ENCODE results near the gene KCNJ1. TPM values are rescaled to one million over a fixed set of nuclear protein-coding genes. Genes with fewer than 3 reads are reported as not detected.

The KCNJ1 gene
- total and polyA plus RNA-seq, 2 of the 8 experiments (the other 6 are each of a cell fraction or from before 2014, with no cell fraction given), result 0.17 to 0.23 TPM

DNA sequence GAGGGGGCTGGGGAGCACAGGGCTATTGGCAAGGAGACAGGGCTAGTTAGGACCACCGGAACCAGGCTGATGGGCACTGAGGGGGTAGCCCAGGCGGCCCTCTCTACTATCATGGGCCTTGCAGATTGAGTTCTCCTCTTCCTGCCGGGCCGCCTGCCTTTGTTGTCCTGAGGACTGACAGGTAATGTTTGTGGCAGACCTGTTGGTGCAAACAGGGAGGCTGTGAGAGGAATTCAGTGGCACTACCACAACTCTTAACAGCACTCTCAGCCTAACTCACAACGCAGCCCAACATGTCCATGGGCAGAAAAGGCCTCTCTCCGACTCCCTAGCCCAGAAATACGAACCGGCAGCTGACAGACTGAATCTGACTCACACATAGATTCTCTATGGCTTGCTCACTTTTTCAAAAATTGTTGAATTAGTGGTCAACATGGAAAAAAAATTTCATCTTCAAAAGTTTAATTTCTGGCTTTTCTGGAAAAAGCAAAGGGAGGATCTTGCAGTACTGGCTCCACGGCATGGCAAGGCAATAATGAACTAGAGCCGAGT is 35.5 kb upstream of the KCNJ1 start:
- H2BK20ac ChIP-seq (ENCODE audit: low read length), result no peak overlapping the region
- H2BK120ac ChIP-seq (replicated peaks; ENCODE audit: low read depth, low read length), result no peak overlapping the region
- FAIRE-seq, result no peak
- no peak overlapping the region for H2BK5ac ChIP-seq (ENCODE audit: low read depth, low read length)
- CTCF ChIA-PET (ENCODE audit: partially characterized antibody), result interaction anchor here (0.8 to 14.9 kb wide), 11 partner anchors 13 to 53 kb away, joined by 3 to 332 read pairs (median 5); partner anchors contain the start of genes KCNJ5 and TP53AIP1
- no peak overlapping the region for H2AFZ ChIP-seq (ENCODE audit: low read length)
- H4K91ac ChIP-seq (replicated peaks; ENCODE audit: insufficient read length, low read length), result no peak overlapping the region
- H3K36me3 ChIP-seq (ENCODE audit: control insufficient read depth in 2 of 4, insufficient read depth in 4 of 4, low read length in 3 of 4), result no peaks in the 10 kb centered on the region
- H3K4me1 ChIP-seq (replicated peaks in 1 of 4; ENCODE audit: control insufficient read depth in 3 of 4, insufficient read depth in 4 of 4, low read length in 3 of 4), result peaks cover 11 to 30% (median 23%) of the 10 kb centered on the region in 4 experiments
- H4K5ac ChIP-seq (ENCODE audit: insufficient read length, low read depth, low read length), result no peak overlapping the region
- TF ChIP-seq TAF1 (IDR thresholded peaks at IDR 0.05; ENCODE audit: low read depth, low read length) (no peak), EZH2 (IDR thresholded peaks at IDR 0.05; ENCODE audit: low read depth, low read length, severe bottlenecking) (peak; percentile 51)
- H3K4me3 ChIP-seq (ENCODE audit: extremely low read depth in 1 of 4, insufficient read depth in 2 of 4, low read depth in 3 of 4, low read length in 4 of 4), result peak overlapping the region in 3 of 4 experiments; percentile 23 to 68 (median 37); a peak in 5 of 8 replicates
- peaks cover 3 to 16% of the 10 kb centered on the region in 2 experiments for H4K20me1 ChIP-seq (replicated peaks in 1 of 2; ENCODE audit: control insufficient read depth in 1 of 2, insufficient read depth in 2 of 2, low read length in 2 of 2)
- H2BK15ac ChIP-seq (ENCODE audit: low read length), result no peak overlapping the region
- H3K4ac ChIP-seq (replicated peaks; ENCODE audit: insufficient read length, low read depth, low read length), result no peak overlapping the region
- POLR2A ChIA-PET (ENCODE audit: partially characterized antibody), result interaction anchor here (0.8 to 2.7 kb wide), 4 partner anchors 10 to 47 kb away, joined by 3 to 19 read pairs (median 10); partner anchors contain the start of gene KCNJ5
- H3K9me3 ChIP-seq (ENCODE audit: insufficient read depth in 2 of 2, low read depth in 1 of 2, low read length in 1 of 2), result no peaks in the 10 kb centered on the region; a peak in 2 of 4 replicates
- no peak overlapping the region for H3K18ac ChIP-seq (ENCODE audit: extremely low read depth, low read length)
- peaks cover 6% of the 10 kb centered on the region; the same call in 1 of the 2 replicates for H3K23me2 ChIP-seq (ENCODE audit: low read depth, low read length)
- no peaks in the 10 kb centered on the region for H3K79me1 ChIP-seq (ENCODE audit: low read depth, low read length)
- H3K23ac ChIP-seq (ENCODE audit: insufficient read length), result no peak overlapping the region
- no peak overlapping the region for H4K8ac ChIP-seq (ENCODE audit: extremely low read depth, insufficient read depth, low read length)
- H3K79me2 ChIP-seq (ENCODE audit: control insufficient read depth in 1 of 2, insufficient read depth in 2 of 2, low read length in 2 of 2), result no peaks in the 10 kb centered on the region
- H3K4me2 ChIP-seq (ENCODE audit: insufficient read depth in 1 of 2, low read depth in 2 of 2, low read length in 2 of 2), result peak overlapping the region; percentile 84 to 85
- H3K56ac ChIP-seq (replicated peaks; ENCODE audit: insufficient read length, low read depth, low read length), result no peak overlapping the region
- H2BK12ac ChIP-seq (ENCODE audit: low read depth, low read length), result peak overlapping the region; percentile 71; the same call in 1 of the 2 replicates
- 11% methylated on average over 10 of the region's 10 CpGs; no CpG with 5 or more reads in 1 of the 2 experiments for WGBS, 2 experiments (ENCODE audit: extremely low coverage in 1 of 2, insufficient coverage in 1 of 2, insufficient read length in 1 of 2, insufficient replicate concordance in 2 of 2, low coverage in 1 of 2, low lambda C conversion rate in 2 of 2, missing lambda C conversion rate in 1 of 2)
- H2AK5ac ChIP-seq (ENCODE audit: low read depth, low read length), result no peak overlapping the region
- H3K14ac ChIP-seq (ENCODE audit: insufficient read length), result no peak overlapping the region
- peaks cover 55 to 86% (median 82%) of the 10 kb centered on the region in 4 experiments for H3K27me3 ChIP-seq (replicated peaks in 1 of 4; ENCODE audit: control insufficient read depth in 3 of 4, extremely low read depth in 1 of 4, insufficient read depth in 3 of 4, low read length in 3 of 4)
- H3K27ac ChIP-seq (ENCODE audit: low read depth, low read length), result no peak overlapping the region
- peak in 1 of 2 experiments; percentile 56 for DNase-seq (ENCODE audit: low read depth in 1 of 2, low spot score in 2 of 2)
- no peak overlapping the region for H3K9ac ChIP-seq (replicated peaks in 1 of 4; ENCODE audit: extremely low read depth in 1 of 4, low read depth in 3 of 4, low read length in 3 of 4)

All from H1 (cell line).